GM19193 (cell line): ENCODE data around the gene PLPPR5.

ENCODE experiments used
- POLR2A ChIP-seq: IDR thresholded peaks from 4 replicates; pipeline ENCODE4 v1.6.1; 2011; ENCODE audit not compliant: insufficient read depth, insufficient read length; ENCODE audit errors: extremely low read depth

PLPPR5 gene, protein sequence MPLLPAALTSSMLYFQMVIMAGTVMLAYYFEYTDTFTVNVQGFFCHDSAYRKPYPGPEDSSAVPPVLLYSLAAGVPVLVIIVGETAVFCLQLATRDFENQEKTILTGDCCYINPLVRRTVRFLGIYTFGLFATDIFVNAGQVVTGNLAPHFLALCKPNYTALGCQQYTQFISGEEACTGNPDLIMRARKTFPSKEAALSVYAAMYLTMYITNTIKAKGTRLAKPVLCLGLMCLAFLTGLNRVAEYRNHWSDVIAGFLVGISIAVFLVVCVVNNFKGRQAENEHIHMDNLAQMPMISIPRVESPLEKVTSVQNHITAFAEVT

GRCh38 chr1:99004861-99005442, at the start of gene PLPPR5:
Gene PLPPR5 (minus strand): TSS chr1:99004861. CDS start chr1:99004671, 190 bp downstream.
- TF ChIP-seq POLR2A: no peak

GRCh38 chr1:99051611-99052283, 47.1 kb upstream of the PLPPR5 start:
- no peak for TF ChIP-seq POLR2A

GRCh38 chr1:99049745-99050144, 45.1 kb upstream of the PLPPR5 start:
- TF ChIP-seq POLR2A: no peak

GRCh38 chr1:99018313-99018712, 13.7 kb upstream of the PLPPR5 start:
- TF ChIP-seq POLR2A: no peak

- TF ChIP-seq POLR2A: no peak
These were observed 13.0 kb upstream of the PLPPR5 start for GRCh38 chr1:99017655-99018054.

DNA sequence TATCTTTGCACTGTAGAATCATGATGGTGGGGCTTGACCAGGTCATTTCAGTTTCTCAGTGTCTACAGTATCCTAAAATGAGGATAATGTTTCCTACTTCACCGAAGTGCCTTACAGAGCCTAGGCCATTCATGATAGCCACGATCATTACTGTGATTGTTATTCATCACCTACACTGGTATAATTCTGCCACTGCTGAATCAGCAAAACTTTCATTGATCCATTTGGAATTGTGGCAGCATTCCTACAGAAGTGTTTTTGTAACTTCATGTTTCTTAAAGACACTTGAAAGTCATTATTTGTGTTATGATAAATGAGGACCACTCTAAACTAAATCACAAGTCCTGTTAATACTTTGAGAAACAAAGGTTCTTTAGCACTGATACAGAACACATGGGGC, 6.0 kb upstream of the PLPPR5 start:
- no peak for TF ChIP-seq POLR2A

GRCh38 chr1:99007366-99007765, 2.7 kb upstream of the PLPPR5 start:
- TF ChIP-seq POLR2A: no peak

GRCh38 chr1:99005537-99005942, 879 bp upstream of the PLPPR5 start:
- no peak for TF ChIP-seq POLR2A

GRCh38 chr1:99004254-99004860, 304 bp downstream of the PLPPR5 start:
- TF ChIP-seq POLR2A: no peak

DNA sequence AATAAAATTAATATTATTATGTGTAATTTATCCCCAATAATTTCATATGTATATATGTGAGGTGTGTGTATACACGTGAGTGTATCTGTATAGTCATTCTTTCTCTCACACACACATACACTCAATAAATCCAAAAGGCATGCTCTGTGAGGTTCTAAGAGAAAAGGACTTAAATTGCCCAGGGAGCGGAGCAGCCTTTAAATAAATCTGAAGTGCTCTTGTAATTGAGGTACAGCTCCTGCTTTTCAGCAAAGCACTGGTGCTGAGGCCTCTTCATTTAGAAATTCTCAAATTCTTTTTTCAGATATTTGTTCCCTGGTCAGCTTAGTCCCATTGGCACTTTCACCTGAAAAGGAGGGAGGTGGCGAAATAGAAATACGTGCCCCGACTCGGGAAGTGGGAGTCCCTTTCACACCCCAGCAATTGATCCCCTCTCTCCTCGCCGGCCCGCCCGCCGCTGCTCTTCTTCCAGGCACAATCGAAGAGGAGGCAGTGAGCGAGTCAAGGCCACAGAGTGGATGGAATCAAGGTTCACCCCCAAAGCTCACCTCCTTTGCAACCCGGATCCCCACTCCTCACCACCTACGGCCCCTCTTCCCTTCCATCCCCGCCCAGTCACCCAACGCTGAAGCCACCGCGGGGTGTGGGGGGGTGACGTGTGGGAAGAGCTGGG, 944 bp downstream of the PLPPR5 start:
- no peak for TF ChIP-seq POLR2A

GRCh38 chr1:98992844-98993243, 11.8 kb downstream of the PLPPR5 start:
- no peak for TF ChIP-seq POLR2A

- TF ChIP-seq POLR2A: no peak
These were observed 13.3 kb downstream of the PLPPR5 start for GRCh38 chr1:98991127-98992012.

GRCh38 chr1:98989556-98989907, 15.1 kb downstream of the PLPPR5 start:
- TF ChIP-seq POLR2A: no peak

GRCh38 chr1:98988904-98989555, 15.6 kb downstream of the PLPPR5 start:
- no peak for TF ChIP-seq POLR2A
